ENCODE measurements around the gene TEN1. TPM values are rescaled to one million over a fixed set of nuclear protein-coding genes. Genes with fewer than 3 reads are reported as not detected.

TEN1 gene
- total and polyA plus RNA-seq, 2 of the 4 experiments (the other 2 are of a cell fraction): 14.7 to 17.9 TPM

DNA sequence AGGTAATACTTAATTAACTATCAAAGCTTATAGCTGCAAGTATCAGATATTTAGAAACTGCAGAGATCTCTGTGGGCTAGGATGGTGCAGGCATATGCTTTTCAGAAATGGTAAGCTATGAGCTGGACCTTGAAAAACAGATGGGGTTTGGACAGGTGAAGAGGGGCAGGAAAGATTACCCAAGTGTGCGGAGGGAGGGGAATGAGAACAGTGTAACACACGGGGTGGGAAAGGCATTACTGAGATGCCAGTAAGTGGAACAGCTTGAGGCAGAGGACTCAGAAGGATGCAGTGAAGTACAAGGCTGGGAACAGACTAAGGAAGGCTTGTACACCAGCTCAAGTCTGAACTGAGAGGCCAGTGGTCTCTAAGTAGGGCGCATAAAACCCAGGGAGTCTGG is 70.2 kb downstream of the TEN1 start:
- H3K9me1 ChIP-seq (ENCODE audit: insufficient read depth, low read length): peaks cover 21% of the 10 kb centered on the region
- no peak overlapping the region for H2BK15ac ChIP-seq (ENCODE audit: low read depth, low read length)
- H3K36me3 ChIP-seq (ENCODE audit: control insufficient read depth, insufficient read depth, low read length): peaks cover 68% of the 10 kb centered on the region
- no peaks in the 10 kb centered on the region for H3K27me3 ChIP-seq (ENCODE audit: control insufficient read depth, insufficient read depth, low read length)
- H4K8ac ChIP-seq (ENCODE audit: low read depth in 2 of 2, low read length in 2 of 2): no peak overlapping the region
- no peak overlapping the region for H2AK9ac ChIP-seq (replicated peaks; ENCODE audit: low read depth, low read length, poor library complexity)
- DNase-seq: no peak
- H3K23ac ChIP-seq (ENCODE audit: low read depth, low read length): no peak overlapping the region
- no peak overlapping the region for H4K91ac ChIP-seq (ENCODE audit: insufficient read depth, low read depth, low read length)
- H2BK20ac ChIP-seq (ENCODE audit: low read depth, low read length): no peak overlapping the region
- 100% methylated on average over 2 of the region's 3 CpGs; no CpG with 5 or more reads in 1 of the 2 experiments for WGBS, 2 experiments (ENCODE audit: extremely low coverage in 2 of 2, insufficient read length in 1 of 2)
- no peak overlapping the region for H4K5ac ChIP-seq (ENCODE audit: low read depth, low read length)
- H3K79me1 ChIP-seq (ENCODE audit: low read depth in 1 of 2, low read length in 2 of 2): peaks cover 10 to 67% of the 10 kb centered on the region in 2 experiments
- H3K4me2 ChIP-seq (ENCODE audit: low read depth, low read length): no peak overlapping the region
- H2AFZ ChIP-seq (replicated peaks; ENCODE audit: low read length, poor library complexity): no peak overlapping the region
- in situ Hi-C loops (cut with MboI; ENCODE audit: low sequenced_read_pairs) (no loop called here), dilution Hi-C loops (cut with HindIII; ENCODE audit: low sequenced_read_pairs, unreplicated experiment) (no loop called here), intact Hi-C loops (cut with micrococcal nuclease) (no loop called here)
- peaks cover 29% of the 10 kb centered on the region for H4K20me1 ChIP-seq (ENCODE audit: insufficient read depth, low read length)
- H3K4me1 ChIP-seq (ENCODE audit: control insufficient read depth, insufficient read depth, low read length): no peaks in the 10 kb centered on the region; the same call in 1 of the 2 replicates
- no peak overlapping the region for H3K9ac ChIP-seq (ENCODE audit: low read depth, low read length)
- POLR2A ChIA-PET (ENCODE audit: unreplicated experiment): no interaction called here
- no peak overlapping the region for H3K14ac ChIP-seq (replicated peaks; ENCODE audit: low read depth, low read length)
- BruUV-seq (replicated peaks): no TSS peak
- H3K4me3 ChIP-seq (ENCODE audit: insufficient read depth, low read depth, low read length): no peak overlapping the region
- no peak overlapping the region for H2AK5ac ChIP-seq (ENCODE audit: low read depth, low read length)
- H3K9me3 ChIP-seq (ENCODE audit: control insufficient read depth, insufficient read depth, low read length): no peaks in the 10 kb centered on the region
- H3K18ac ChIP-seq (ENCODE audit: low read depth, low read length): no peak overlapping the region
- no peak overlapping the region for H3K56ac ChIP-seq (ENCODE audit: extremely low read depth, insufficient read depth, low read length)
- no peak overlapping the region for H3K4ac ChIP-seq (ENCODE audit: low read depth, low read length)
- no peak overlapping the region for H2BK5ac ChIP-seq (ENCODE audit: low read depth, low read length, poor library complexity, severe bottlenecking)
- CTCF ChIA-PET: no interaction called here
- no peak for TF ChIP-seq MAFK (IDR thresholded peaks at IDR 0.05; ENCODE audit: low read depth, low read length)
- no peak for TF ChIP-seq FOS (IDR thresholded peaks at IDR 0.05; ENCODE audit: low read depth, low read length)
- TF ChIP-seq MXI1 (IDR thresholded peaks at IDR 0.05; ENCODE audit: borderline replicate concordance, low read depth, low read length): no peak
- TF ChIP-seq MAZ (IDR thresholded peaks at IDR 0.05; ENCODE audit: borderline replicate concordance, low read depth, low read length): no peak
- TF ChIP-seq RAD21 (IDR thresholded peaks at IDR 0.05; ENCODE audit: low read length): no peak
- TF ChIP-seq NFE2L2 (IDR thresholded peaks at IDR 0.05; ENCODE audit: low read depth, low read length): no peak
- no peak for TF ChIP-seq BHLHE40 (IDR thresholded peaks at IDR 0.05; ENCODE audit: low read depth, low read length)
- TF ChIP-seq SMC3 (IDR thresholded peaks at IDR 0.05; ENCODE audit: low read depth, low read length): no peak
- TF ChIP-seq, protein P1, sequence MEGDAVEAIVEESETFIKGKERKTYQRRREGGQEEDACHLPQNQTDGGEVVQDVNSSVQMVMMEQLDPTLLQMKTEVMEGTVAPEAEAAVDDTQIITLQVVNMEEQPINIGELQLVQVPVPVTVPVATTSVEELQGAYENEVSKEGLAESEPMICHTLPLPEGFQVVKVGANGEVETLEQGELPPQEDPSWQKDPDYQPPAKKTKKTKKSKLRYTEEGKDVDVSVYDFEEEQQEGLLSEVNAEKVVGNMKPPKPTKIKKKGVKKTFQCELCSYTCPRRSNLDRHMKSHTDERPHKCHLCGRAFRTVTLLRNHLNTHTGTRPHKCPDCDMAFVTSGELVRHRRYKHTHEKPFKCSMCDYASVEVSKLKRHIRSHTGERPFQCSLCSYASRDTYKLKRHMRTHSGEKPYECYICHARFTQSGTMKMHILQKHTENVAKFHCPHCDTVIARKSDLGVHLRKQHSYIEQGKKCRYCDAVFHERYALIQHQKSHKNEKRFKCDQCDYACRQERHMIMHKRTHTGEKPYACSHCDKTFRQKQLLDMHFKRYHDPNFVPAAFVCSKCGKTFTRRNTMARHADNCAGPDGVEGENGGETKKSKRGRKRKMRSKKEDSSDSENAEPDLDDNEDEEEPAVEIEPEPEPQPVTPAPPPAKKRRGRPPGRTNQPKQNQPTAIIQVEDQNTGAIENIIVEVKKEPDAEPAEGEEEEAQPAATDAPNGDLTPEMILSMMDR (conservative IDR thresholded peaks at IDR 0.05; ENCODE audit: low read depth, low read length): no peak
- TF ChIP-seq RFX5 (IDR thresholded peaks at IDR 0.05; ENCODE audit: low read depth, low read length): no peak
- no peak for TF ChIP-seq POLR2A (IDR thresholded peaks at IDR 0.05; ENCODE audit: low read depth, low read length)
- TF ChIP-seq ELK1 (IDR thresholded peaks at IDR 0.05; ENCODE audit: borderline replicate concordance, low read depth, low read length): no peak
- TF ChIP-seq USF2 (IDR thresholded peaks at IDR 0.05; ENCODE audit: low read depth, low read length): no peak
- TF ChIP-seq CHD1 (IDR thresholded peaks at IDR 0.05; ENCODE audit: low read depth, low read length): no peak
- no peak for TF ChIP-seq CEBPB (IDR thresholded peaks at IDR 0.05; ENCODE audit: low read depth, low read length)
- no peak for TF ChIP-seq RCOR1 (IDR thresholded peaks at IDR 0.05; ENCODE audit: insufficient replicate concordance, low read length)
- ATAC-seq (ENCODE audit: low read depth): no peak
- no peak overlapping the region for H3K27ac ChIP-seq (ENCODE audit: insufficient read depth, low read length)
- no peak overlapping the region for H2BK120ac ChIP-seq (ENCODE audit: low read depth, low read length)
